Tibial artery (tissue), 4 donors: ENCODE results near the gene GTF3C1.

Experiments
- DNase-seq, 2 donors: peaks; one replicate each; pipeline ENCODE4 v3.0.0-alpha.2; 2019
- H3K27ac ChIP-seq, 2 donors: fragments of 200-600 bp; sonication (generic) in 1 of 2; 1 replicate in 1 of 2; 2 replicates in 1 of 2; pipeline ENCODE4 v1.5.1; 2018 to 2019; ENCODE audit warnings: mild to moderate bottlenecking in 1 of 2
- H3K27me3 ChIP-seq, 2 donors: fragments of 200-600 bp; sonication (generic) in 1 of 2; one replicate each; pipeline versions ENCODE4 v1.5.1 to v1.6.0; 2016 to 2019
- H3K36me3 ChIP-seq, 3 donors: fragments of 200-600 bp; sonication (generic) in 2 of 3; one replicate each; pipeline ENCODE4 v1.5.1; 2016 to 2019; ENCODE audit warnings: mild to moderate bottlenecking in 2 of 3
- H3K4me1 ChIP-seq, 4 donors: fragments of 200-600 bp; sonication (generic) in 2 of 4; 1 replicate in 3 of 4; 2 replicates in 1 of 4; pipeline ENCODE4 v1.5.1; 2016 to 2019
- H3K4me3 ChIP-seq, 2 donors: fragments of 200-600 bp; sonication (generic) in 1 of 2; 1 replicate in 1 of 2; 2 replicates in 1 of 2; pipeline ENCODE4 v1.5.1; 2018 to 2019; ENCODE audit warnings: mild to moderate bottlenecking in 2 of 2
- H3K9me3 ChIP-seq, 3 donors: fragments of 200-600 bp; sonication (generic) in 1 of 3; one replicate each; pipeline ENCODE4 v1.5.1; 2016 to 2019
- intact Hi-C: fragments of 100-400 bp; cut with DNase I; formaldehyde crosslinking; loops from one replicate; pipeline ENCODE4 v1.15.0; 2023; ENCODE audit warnings: low total_unique reads
- TF ChIP-seq, protein P1 (sequence below), 2 experiments: fragments of 200-600 bp in 1 of 2; fragments of 450-650 bp in 1 of 2; IDR thresholded peaks; one replicate each; pipeline ENCODE4 v1.5.1; 2017 to 2019; ENCODE audit warnings: antibody characterized with exemption in 2 of 2, mild to moderate bottlenecking in 1 of 2, moderate library complexity in 1 of 2

GTF3C1 gene

DNA sequence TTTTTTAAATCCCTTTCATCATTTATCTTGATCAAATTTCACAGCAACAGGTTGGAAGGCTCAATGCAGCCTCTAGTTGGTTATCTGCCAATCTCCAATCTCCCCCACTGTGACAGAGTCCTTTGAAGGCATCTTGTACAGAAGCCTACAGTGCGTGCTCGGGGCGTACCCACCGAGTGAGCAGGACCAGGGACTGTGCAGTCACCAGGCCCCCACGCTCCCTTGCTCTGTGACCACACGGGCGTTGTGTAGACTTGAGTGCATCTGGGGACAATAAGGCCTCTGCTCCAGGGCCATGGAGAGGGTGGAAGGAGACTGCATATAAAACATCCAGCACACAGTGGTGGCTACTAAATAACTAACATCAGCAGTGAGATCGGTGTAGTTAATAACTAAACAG, 63.4 kb downstream of the GTF3C1 start:
- H3K27me3 ChIP-seq: no peaks in the 10 kb centered on the region
- intact Hi-C loops: no loop called here
- peaks cover 88 to 100% (median 99%) of the 10 kb centered on the region in 3 donors for H3K36me3 ChIP-seq

DNA sequence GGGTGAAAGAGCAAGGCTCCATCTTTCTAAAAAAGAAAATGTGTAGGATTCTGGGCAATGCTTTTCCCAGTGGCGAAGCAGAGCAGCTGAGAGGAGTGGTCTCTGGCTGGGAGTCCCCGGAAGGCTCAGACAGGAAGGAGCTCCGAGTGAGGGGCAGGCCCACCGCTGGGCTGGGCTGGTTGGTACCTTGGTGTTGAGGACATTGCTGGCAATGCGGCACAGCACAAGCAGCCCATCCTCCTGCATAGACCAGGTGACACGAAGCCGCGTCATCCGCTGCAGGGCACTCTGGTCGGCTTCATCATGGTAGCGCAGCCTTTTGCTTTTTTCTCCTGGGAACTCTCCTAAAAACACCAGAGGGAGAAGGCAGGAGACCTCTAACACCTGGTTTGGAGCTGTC, 63.9 kb downstream of the GTF3C1 start:
- H3K4me1 ChIP-seq: no peaks in the 10 kb centered on the region
- H3K4me3 ChIP-seq: no peak overlapping the region
- no peak for DNase-seq
- H3K36me3 ChIP-seq: peaks cover 88 to 100% (median 99%) of the 10 kb centered on the region in 3 donors
- no peaks in the 10 kb centered on the region for H3K9me3 ChIP-seq
- TF ChIP-seq, protein P1, sequence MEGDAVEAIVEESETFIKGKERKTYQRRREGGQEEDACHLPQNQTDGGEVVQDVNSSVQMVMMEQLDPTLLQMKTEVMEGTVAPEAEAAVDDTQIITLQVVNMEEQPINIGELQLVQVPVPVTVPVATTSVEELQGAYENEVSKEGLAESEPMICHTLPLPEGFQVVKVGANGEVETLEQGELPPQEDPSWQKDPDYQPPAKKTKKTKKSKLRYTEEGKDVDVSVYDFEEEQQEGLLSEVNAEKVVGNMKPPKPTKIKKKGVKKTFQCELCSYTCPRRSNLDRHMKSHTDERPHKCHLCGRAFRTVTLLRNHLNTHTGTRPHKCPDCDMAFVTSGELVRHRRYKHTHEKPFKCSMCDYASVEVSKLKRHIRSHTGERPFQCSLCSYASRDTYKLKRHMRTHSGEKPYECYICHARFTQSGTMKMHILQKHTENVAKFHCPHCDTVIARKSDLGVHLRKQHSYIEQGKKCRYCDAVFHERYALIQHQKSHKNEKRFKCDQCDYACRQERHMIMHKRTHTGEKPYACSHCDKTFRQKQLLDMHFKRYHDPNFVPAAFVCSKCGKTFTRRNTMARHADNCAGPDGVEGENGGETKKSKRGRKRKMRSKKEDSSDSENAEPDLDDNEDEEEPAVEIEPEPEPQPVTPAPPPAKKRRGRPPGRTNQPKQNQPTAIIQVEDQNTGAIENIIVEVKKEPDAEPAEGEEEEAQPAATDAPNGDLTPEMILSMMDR (IDR thresholded peaks at IDR 0.05): no peak
- no peak overlapping the region for H3K27ac ChIP-seq
- intact Hi-C loops: no loop called here
- no peaks in the 10 kb centered on the region for H3K27me3 ChIP-seq

More for the DNA sequence above, 63.4 kb downstream of the GTF3C1 start:
- no peak overlapping the region for H3K27ac ChIP-seq
- DNase-seq: no peak
- no peaks in the 10 kb centered on the region for H3K4me1 ChIP-seq
- no peak overlapping the region for H3K4me3 ChIP-seq
- TF ChIP-seq, protein P1 (IDR thresholded peaks at IDR 0.05): no peak
- no peaks in the 10 kb centered on the region for H3K9me3 ChIP-seq

DNA sequence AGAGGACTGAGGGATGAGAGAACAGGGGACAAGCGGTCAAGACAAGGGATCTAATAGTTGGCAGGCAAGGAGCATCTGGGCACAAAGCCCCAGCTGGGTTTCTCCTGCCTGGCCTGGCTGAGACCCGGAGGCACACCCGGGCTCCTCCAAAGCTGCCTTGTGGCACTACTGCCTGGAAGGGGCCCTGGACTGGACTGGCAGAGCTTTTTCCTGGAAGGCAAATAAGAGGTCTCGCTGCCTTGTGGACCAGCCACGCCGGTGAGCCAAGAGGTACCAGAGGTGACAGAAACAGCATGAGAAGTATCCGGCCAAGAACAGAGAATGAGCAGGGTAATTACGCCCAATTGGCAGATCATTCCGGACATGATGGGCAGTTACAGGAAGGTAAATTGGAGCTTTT, 64.6 kb downstream of the GTF3C1 start:
- Histone ChIP-seq H3K27me3 (no peaks in the 10 kb centered on the region), H3K9me3 (no peaks in the 10 kb centered on the region), H3K36me3 (peaks cover 88 to 100% (median 99%) of the 10 kb centered on the region in 3 donors), H3K27ac (no peak overlapping the region), H3K4me3 (no peak overlapping the region), H3K4me1 (no peaks in the 10 kb centered on the region)
- no peak for DNase-seq
- intact Hi-C loops: no loop called here
- TF ChIP-seq, protein P1 (IDR thresholded peaks at IDR 0.05): no peak

DNA sequence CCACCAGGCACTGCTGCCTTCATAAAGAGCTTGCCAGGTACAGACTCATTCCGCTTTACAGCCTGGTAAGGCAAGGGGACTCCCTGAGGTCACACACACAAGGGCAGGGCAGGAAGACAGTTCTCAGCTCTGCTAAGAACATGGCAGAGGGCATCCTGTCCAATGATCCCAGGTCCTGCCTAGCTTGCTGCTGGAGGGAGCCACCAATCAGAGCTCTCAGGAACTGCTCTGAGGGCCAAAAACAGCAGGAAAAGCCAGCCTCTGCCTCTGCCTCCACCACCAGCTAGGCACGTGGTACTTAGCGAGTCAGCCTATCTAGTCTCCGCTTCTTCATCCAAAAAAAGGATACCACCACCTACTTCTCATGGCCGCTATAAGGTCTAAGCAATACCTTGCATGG, 66.1 kb downstream of the GTF3C1 start:
- TF ChIP-seq, protein P1 (IDR thresholded peaks at IDR 0.05): no peak
- H3K27me3 ChIP-seq: no peaks in the 10 kb centered on the region
- no peaks in the 10 kb centered on the region for H3K9me3 ChIP-seq
- H3K4me1 ChIP-seq: no peaks in the 10 kb centered on the region
- DNase-seq: no peak
- peaks cover 89 to 99% (median 99%) of the 10 kb centered on the region in 3 donors for H3K36me3 ChIP-seq
- H3K27ac ChIP-seq: no peak overlapping the region
- H3K4me3 ChIP-seq: no peak overlapping the region
- intact Hi-C loops: no loop called here

DNA sequence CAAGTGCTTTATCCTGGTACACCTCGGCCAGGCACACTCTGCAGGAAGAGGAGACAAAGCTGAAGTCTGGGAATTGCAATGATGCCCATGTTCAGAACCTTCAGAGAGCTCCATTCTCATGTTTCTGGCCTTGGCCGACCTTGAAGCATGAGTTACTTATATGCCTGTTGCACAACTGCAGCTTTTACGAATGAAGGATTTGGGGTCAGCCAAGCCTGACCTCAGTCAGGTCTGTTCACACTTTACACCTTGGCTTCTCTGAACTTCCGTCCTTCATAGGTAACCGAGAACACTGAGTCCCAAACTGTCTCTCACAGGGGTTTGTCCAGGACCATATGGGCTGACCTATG, 66.7 kb downstream of the GTF3C1 start:
- no peaks in the 10 kb centered on the region for H3K4me1 ChIP-seq
- TF ChIP-seq, protein P1 (IDR thresholded peaks at IDR 0.05): no peak
- H3K27me3 ChIP-seq: no peaks in the 10 kb centered on the region
- intact Hi-C loops: no loop called here
- DNase-seq: no peak
- no peaks in the 10 kb centered on the region for H3K9me3 ChIP-seq
- no peak overlapping the region for H3K4me3 ChIP-seq
- peaks cover 89 to 99% (median 99%) of the 10 kb centered on the region in 3 donors for H3K36me3 ChIP-seq
- H3K27ac ChIP-seq: no peak overlapping the region
